ENCODE measurements around the gene RSKR.
A peak's percentile ranks its signal among the peaks of the same experiment; 100 is the strongest.
"Not testable (repeated sequence)": the region's sequence is repeated elsewhere in the genome, so short reads cannot be mapped to it uniquely, and the experiment has no call there.

Gene RSKR, protein sequence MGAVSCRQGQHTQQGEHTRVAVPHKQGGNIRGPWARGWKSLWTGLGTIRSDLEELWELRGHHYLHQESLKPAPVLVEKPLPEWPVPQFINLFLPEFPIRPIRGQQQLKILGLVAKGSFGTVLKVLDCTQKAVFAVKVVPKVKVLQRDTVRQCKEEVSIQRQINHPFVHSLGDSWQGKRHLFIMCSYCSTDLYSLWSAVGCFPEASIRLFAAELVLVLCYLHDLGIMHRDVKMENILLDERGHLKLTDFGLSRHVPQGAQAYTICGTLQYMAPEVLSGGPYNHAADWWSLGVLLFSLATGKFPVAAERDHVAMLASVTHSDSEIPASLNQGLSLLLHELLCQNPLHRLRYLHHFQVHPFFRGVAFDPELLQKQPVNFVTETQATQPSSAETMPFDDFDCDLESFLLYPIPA

DNA sequence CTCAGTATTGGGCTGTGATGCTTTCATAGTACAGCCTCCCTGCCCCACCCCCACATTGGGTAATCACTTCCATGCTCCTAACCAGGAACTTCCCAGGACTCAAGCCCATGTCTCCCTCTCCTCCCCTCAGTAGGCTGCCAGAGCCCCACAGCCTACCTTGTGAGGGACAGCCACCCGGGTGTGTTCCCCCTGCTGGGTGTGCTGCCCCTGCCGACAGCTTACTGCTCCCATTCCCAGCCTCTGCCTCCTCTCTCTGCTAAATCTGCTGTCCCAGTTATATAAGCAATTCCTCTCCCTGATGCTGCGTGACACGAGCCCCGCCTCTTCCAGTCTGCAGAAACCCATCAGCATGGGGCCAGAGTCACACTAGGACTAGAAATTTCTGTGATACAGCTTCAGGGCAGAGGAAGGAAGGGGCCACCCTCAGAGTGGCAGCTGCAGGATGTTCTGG is at the start of gene RSKR:
TSS of gene RSKR (minus strand) at position 255 of the 451 bp plus-strand sequence. CDS start at position 231, 24 bp downstream.
- DNase-seq = no peak

DNA sequence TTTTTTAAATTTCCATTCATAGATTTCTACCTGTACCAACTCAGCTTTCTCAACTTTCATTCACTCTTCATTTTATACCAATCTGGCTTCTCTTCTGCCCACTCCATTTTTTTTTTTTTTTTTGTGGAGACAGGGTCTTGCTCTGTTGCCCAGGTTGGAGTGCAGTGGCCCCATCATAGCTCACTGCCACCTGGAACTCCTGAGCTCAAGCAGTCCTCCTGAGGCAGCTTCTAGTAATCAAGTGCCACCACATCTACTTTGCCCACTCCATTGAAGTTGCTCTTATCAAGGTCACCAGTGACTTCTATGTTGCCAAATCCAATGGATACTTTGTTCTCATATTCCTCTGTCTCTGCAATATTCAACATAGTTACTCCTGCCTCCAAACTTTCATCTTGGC is 49.7 kb upstream of the RSKR start:
- DNase-seq = no peak

DNA sequence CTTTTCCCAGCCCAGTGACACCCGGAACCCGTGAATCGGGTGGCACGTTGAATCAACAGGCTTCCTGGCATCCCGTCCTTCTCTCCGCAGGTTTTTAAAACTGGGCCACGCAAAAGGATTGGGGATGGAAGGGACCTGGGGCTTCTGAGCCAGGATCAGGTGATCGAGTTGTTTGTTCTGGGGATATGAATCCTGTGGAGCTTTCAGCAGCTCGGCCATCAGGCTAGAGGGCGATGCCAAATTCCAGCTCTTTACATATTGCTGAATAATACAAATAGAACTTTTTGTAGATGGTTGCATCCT is 48.5 kb upstream of the RSKR start:
- DNase-seq = no peak

DNA sequence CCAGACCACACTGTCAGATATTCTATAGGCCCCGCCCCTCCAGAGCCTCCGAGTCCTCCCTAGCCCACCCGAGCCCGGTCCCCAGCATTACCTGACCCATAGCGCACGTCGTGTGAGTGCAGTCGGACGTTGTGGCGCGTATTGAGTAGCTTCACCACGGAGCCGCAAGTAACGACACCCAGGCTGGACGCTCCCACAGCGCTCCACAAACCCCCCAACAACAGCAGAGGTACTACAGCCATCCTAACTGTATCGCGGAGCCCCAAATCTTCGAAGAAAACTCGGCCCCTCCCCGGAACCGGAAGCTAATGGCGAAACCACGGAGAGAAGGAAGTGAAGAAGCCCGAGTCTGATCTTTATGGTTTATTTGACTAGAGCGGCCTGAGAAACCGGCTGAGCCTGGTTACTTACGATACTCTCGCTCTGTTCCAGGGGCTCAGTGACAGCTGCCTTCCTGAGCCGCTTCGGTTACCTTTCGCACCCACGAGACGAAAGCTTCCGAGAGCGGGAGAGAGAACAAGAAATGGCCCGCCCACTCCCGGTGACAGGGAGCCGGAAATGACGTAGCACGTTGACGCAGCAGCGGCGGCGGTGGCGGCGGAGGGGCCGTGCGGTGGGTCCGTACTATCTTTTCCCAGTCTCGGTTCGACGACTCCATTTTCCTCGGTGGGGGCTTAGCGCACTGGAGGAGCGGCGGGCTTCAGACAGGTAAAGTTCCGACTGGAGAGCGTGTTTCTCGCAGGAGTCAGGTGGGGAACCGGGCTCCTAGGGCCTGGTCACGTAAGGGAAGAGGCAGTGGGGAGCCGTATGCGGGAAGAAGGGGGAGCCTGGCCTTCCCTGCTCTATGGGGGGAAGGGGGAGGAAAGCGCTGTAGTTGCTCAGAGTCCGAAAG is 47.9 kb upstream of the RSKR start, which contains the start of the genes SDF2 and SUPT6H:
TSS of gene SDF2 (minus strand) at position 272 of the 892 bp plus-strand sequence. CDS start at position 242, 30 bp downstream.
TSS of gene SUPT6H (plus strand) at position 571 of the 892 bp plus-strand sequence. CDS start 11,197 bp downstream, outside the sequence.
- DNase-seq = peak; percentile 96

DNA sequence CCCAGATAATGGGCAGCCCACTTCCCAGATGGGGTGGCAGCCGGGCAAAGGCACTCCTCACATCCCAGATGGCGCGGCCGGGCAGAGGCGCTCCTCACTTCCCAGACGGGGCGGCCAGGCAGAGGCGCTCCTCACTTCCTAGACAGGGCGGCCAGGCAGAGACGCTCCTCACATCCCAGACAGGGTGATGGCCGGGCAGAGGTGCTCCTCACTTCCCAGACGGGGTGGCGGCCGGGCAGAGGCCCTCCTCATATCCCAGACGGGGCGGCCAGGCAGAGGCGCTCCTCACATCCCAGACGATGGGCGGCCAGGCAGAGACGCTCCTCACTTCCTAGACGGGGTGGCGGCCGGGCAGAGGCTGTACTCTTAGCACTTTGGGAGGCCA is 45.5 kb upstream of the RSKR start:
- not testable (repeated sequence) for DNase-seq

DNA sequence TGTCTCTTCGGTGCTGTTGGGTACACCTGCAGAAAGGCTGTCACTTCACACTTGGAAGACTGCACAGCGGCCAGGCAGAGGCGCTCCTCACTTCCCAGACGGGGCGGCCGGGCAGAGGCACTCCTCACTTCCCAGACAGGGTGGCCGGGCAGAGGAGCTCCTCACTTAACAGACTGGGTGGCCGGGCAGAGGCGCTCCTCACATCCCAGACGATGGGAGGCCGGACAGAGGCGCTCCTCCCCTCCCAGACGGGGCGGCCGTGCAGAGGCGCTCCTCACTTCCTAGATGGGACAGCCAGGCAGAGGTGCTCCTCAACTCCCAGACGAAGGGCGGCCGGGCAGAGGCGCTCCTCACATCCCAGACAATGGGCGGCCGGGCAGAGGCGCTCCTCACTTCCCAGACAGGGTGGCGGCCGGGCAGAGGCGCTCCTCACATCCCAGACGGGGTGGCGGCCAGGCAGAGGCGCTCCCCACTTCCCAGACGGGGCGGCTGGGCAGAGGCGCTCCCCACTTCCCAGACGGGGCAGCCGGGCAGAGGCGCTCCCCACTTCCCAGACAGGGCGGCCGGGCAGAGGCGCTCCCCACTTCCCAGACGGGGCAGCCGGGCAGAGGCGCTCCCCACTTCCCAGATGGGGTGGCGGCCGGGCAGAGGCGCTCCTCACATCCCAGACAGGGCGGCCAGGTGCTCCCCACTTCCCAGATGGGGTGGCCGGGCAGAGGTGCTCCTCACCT is 44.9 kb upstream of the RSKR start:
- not testable (repeated sequence) for DNase-seq

DNA sequence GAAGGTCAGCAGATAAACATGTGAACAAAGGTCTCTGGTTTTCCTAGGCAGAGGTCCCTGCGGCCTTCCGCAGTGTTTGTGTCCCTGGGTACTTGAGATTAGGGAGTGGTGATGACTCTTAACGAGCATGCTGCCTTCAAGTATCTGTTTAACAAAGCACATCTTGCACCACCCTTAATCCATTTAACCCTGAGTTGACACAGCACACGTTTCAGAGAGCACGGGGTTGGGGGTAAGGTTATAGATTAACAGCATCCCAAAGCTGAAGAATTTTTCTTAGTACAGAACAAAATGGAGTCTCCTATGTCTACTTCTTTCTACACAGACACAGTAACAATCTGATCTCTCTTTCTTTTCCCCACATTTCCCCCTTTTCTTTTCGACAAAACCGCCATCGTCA is 44.4 kb upstream of the RSKR start:
- DNase-seq = not testable (repeated sequence)

DNA sequence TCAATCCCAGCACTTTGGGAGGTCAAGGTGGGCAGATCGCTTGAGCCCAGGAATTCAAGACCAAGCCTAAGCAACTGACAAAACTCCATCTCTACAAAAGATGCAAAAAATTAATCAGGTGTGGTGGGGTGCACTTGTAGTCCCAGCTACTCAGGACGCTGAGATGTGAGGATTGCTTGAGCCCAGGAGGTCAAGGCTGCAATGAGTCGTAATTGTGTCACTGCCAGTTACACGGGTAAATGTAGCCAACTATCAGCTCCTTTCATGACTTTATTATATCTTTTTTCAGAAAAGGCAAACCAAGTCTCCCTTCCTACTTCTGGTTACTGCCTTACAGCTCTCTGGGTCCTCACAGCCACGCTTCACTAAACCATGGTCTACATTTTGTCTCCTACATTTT is 43.8 kb upstream of the RSKR start:
- DNase-seq = no peak

DNA sequence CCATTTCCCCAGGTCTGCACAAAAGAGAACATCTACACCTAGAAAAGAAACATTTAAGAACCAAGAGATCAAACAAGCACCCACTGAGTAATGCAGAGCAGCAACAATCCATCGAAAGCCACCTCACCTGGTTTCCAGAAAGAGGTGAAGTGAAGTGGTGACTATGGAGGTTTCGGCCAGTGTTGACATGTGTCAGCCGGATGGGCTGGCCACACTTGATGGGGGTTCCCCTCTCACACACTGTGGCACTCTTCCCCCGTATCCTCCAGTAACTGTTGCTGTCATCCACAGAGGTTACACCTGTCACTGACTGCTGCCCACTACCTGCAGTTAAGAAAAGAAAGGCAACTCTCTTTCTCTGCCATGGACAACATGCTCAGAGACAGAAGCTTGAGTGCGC is 41.2 kb upstream of the RSKR start:
- no peak for DNase-seq

DNA sequence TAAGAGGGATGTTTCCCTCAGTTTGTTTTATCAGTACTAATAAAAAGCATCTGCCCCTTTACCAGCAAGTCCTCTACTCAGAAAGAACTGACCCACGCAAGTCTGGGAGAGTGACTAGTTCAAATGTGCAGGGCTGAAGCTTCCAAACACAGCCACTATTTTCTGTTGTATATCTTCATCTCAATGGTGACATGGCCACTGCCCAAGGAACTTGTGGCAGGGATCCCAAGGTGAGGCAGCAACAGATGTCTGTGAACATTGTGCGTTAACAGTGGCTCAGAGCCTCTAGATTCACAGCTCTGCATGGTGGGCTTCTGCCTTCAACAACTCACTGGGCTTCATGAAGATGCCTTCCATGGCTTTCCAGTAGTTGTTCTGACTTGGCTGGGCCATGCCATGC is 34.7 kb upstream of the RSKR start:
- DNase-seq = no peak

DNA sequence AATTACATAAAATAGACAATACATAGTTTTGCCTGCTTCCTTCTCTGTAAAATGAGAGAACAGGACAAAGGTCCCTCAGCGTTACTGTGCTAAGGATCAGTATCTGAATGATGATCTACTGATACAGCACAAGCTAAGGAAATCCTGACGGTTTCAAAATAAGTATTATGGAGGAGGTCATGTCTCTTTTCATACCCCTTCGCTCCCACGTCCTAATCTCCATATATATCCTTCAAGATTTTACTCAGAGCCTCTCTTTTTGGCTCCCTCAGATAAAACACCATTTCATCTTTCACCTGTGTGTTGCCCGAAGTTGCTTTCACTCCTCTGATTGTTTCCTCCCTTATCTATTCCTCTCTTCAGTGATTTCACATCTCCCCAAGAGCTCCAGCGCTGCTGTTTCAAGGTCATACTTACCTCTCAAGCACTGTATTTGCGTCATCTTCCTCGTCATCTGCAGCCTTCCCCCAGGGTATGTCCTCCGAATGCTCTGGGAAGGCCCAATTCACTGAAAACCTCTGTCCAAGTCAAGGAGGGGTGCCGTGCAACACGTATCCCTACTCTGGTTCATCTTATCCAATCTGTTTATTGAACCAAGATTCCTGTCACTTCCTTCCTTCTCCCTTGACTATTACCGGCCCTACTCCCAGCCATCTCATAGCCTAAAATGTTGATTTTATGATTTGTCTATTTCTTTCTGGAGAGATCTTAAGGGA is 32.2 kb upstream of the RSKR start:
- no peak for DNase-seq

DNA sequence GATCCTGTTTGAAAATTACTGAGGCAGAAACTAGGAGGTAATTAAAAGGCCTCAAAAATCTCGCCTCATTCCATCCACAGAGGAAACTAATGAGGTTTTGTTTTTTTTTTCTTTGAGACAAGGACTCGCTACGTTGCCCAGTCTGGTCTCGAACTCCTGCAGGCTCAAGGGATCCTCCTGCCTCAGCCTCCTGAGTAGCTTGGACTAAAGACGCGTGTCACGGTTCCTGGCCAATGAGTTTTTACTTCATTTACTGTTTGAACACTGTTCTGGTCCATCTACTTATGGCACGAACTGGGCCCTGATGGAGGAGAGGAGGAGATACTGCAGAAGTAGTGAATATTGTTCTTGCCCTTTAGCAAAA is 31.6 kb upstream of the RSKR start:
- DNase-seq = no peak

DNA sequence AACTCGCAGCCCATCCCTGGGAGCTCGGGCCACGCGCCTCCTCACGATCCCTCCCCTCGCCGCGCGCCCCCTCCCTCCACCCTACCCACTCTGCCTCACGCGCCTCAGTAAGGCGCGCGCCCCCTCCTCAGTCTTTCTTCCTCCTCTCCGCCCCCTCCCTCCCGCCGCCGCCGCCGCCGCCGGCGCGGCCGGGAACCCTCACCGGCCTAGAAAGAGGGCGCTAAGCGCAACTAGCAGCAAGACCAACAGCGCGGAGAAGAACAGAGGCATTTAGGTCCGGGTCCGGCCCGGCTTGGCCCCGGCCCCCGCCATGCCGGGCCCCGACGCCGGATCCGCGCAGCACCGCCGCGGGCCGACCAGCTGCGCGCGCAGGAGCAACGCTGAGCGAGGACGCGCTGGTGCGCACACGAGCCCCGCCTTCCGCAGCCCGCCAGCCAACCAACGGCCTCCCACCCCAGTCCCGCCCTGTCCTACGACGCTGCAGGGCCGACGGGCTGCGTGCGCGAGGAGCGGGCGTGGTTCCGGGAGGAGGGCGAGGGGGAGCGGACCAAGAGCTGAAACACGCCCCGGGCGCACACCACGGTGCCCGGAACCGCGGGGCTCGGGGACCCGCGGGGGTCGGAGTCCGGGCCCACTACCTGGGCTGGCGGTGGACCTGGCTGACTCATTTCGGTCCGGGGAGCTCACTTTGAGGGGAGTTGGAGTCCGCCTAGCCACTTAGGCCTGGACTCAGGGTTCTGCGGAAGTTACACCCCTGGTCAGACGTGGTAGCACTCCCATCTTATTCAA is 31.0 kb upstream of the RSKR start, which contains the start of gene BLTP2:
TSS of gene BLTP2 (minus strand) at position 372 of the 789 bp plus-strand sequence. CDS start at position 270, 102 bp downstream.
- peak; percentile 95 for DNase-seq

DNA sequence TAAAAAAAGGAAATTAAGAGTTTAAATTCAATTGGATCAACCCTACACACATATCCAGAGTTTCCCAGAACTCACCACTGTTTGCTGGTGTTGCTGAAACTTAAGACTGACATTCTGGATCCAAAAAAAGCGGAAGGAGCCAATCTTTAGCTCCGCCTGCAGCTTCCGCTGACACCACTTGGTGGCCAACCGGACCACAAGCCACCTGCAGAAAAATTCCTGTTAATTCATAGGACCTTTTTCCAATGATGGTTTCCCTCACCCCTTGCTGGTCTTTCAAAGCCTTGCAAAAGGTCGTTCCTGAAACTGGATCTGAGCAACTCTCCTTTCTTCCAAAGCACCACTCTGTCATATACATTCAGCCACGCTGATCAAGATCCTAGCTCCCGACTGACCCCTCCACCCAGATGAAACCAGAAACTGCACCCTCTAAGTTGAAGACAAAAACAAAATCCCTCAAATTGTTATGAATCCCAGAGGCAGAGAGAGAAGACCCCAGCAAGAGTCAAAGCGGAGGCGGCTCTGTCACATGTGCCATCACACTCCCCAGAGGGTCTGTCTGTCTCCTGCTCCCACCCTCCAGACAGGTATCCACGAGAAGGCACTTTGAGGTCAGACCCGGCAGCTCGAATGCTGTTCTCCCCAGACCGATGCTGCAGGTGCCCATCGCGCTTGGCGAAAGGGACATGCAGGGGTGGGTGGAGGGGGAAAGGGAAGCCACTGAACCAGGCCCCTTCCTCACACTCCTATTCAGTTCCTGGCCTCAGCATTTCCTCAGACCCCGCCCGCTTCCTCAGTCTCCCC is 30.2 kb upstream of the RSKR start:
- peak; percentile 34 for DNase-seq

DNA sequence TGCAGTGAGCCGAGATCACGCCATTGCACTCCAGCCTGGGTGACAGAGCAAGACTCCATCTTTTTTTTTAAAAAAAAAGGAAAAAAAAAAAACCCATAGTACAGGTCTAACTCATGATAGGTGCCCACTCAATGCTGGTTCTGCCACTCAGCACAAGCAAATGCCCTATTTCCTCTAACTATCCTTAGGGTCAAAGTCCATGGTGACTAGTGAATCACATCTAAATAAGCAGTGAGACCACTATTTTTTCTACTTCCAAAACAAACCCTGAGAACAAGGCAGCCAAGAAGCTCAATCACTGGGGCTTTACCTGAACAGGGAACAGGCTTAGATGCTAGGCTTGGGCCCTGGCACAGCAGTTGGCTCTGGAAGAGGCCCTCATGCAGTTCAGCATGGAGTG is 27.6 kb upstream of the RSKR start:
- DNase-seq = no peak

DNA sequence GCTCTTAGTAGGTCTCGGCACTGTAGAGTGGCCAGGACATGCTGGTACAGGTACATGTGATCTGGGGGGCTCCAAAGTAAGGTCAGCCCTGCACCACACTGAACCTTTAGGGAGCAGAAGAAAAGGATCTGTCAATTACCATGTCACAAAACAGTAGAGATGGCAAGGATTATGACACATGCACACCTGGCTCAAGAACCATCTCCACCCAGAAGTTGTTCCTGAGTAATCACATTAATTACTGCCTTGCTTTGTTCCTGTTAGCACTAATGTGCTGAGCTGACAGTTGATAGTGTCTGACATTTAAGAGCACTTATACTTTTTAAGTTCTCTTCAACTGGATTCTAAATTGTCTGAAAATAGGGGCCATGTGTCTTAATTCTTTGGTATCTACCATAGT is 21.5 kb upstream of the RSKR start:
- no peak for DNase-seq

DNA sequence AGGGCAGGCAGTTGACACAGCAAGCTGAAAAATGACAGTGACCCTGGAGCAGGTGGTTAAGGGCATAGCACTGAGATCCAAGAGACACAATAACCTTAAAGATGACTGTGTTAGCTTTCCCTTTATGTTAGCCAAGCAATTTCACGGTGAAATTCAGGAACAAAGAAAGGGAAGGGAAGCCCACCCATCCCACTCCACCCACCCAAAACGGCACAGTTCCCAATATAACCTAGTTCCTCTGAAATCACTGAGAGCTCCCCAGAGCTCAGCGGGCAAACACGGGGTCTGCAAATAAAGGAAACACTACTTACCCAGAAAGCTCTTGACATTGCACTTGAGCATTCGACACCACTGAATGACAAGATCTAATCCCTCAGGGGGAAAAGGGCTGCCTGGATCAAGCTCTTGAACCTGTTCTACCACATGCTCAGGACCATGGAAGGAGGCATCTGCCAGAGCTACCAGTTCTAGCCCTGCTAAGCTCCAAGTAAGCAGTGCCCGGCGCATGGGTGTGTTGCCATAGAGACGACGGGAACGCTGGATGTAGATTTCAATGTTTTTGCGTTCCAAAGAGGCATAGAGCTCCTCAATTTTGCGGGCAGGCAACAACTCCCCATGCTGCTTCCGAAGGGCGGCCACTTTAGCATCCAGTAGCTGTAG is 20.4 kb upstream of the RSKR start:
- DNase-seq = no peak

DNA sequence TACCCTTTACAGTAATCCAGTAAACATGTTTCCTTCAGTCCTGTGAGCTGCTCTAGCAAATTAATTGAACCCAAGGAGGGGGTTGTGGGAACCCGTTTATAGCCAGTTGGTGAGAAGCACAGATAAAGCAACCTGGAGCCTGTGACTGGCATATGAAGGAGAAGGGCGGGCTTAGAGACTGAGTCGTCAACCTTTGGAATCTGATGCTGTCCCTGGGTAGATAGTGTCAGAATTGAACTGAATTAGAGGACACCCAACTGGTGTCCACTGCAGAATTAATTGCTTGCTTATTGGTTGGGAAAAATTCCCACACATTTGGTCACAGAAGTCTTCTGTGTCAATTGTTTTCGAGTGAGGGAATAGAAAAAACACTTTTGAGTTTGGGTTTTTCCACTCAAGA is 12.8 kb upstream of the RSKR start:
- no peak for DNase-seq

DNA sequence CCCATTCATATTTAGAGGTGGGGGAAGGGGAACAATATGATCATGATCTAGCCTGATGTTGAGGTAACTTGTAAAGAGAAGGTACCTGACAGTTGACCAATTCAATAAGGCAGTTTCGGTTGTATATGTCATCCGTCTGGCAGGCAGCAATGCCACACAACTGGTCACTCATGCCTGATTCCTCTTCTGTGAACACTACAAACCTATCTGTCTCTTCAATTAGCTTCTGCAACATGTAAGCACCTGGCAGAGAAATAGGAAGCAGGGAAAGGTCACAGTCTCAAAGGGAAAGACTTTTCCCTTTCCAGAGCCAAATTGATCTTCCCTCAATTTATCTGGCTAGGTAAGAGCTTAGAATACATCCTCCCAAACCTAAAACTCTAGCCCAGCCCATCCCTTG is 10.2 kb upstream of the RSKR start:
- no peak for DNase-seq

DNA sequence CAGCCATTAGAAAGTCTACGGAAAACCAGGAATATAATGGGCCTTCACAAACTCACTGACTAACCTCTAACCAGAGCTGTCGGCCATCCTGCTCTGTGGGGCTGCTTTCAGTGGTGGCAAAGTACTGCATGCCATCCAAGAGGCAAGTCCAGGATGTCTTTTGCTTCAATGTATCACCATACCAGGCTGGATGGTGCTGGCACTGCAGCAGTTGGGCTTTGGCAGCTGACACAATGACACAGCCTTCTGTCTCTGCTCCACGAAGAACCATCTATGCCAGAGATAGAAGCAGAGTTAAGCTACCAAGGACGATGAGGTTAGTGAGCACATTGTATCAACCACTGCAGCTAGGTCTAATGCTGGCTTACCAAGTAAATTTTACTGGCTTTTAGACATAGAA is 9.7 kb upstream of the RSKR start:
- DNase-seq = no peak

Measured in activated T-cell treated with anti-CD3 and anti-CD28 coated beads, Interleukin-2, amount 50 U/mL, for 1 hour (primary cell).